HG03066 (cell line): ENCODE data around the gene RAB31.
"Not testable (repeated sequence)": the region's sequence is repeated elsewhere in the genome, so short reads cannot be mapped to it uniquely, and the experiment has no call there.

Experiments
- ATAC-seq: cut with Tn5 transposase; IDR thresholded peaks from one replicate; pipeline ENCODE4 v1.9.1; 2021; ENCODE audit warnings: low read depth; ENCODE audit not compliant: unreplicated experiment

The RAB31 gene

DNA sequence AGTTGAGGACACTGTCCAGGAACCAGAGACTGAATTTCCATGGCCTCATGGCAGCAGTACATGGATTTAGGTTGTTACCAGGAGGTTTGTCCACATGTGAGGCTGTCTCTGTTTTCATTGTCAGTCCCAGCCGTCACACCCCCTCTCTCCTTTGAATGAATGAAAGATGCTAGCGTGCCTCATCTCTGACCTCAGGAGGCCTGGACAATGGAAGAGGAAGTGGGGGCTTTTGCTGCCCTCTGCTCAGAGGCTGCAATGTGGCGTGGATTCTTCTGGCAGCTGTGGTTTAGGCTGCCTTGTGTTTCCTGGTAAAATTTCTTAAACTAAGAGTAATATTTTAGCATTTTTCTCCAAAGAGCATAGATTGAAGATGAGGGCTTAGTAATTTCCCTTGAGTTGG is 47.5 kb downstream of the RAB31 start:
- ATAC-seq = no peak

DNA sequence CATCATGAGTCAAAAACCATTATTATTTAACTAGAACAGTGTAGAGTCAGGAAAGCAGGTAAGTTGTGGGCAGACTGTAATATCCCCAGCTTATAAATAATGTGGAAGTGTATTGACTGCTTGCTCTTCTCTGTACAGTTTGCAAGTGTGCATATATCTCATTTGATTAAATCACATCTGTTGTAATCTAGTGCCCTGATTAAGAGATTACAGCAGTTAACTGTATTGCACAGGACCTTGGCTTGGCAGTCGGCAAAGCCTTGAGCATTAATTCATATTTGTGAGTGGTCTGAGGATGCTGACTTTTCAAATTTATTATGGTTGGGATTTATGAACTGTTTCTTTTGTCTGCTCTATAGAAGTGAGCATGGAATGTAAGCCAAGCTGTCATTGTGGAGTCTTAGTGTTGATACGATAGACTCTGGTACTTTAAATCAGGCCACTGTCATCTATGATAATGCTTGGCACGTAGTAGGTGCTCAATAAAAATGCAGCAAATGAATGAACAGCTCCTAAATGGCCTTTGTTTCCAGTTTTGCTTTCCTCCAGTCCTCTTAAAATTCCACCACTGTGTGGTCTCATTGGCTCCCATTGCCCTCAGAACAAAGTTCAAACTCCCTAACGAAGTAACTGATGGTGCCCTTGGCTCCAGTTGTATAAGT is 48.3 kb downstream of the RAB31 start:
- no peak for ATAC-seq

DNA sequence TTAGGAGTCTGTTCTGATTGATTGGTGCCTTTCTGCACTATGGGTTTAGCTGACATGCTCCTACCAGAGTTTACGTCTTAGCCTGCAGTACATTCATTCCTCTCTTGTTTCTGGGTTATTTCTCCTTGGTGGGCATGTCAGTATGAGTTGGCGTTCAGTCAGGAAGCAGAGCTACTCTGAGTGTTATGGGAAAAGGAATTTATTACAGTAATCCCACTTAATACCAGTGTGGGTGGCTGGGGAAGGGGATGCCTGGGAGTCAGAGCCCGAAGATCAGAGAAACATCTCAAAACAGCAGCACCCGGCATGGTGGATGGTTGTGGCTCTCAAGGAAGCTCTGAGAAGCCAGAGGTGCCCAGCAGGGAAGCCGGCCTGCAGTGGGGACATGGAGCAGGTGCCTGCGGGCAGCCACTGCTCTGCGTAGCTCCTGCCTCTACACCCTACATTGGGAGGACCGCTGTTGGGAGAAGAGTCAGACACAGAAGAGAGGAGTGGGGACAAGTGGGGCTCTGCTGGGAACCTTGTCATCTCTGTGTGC is 48.9 kb downstream of the RAB31 start:
- ATAC-seq = no peak

DNA sequence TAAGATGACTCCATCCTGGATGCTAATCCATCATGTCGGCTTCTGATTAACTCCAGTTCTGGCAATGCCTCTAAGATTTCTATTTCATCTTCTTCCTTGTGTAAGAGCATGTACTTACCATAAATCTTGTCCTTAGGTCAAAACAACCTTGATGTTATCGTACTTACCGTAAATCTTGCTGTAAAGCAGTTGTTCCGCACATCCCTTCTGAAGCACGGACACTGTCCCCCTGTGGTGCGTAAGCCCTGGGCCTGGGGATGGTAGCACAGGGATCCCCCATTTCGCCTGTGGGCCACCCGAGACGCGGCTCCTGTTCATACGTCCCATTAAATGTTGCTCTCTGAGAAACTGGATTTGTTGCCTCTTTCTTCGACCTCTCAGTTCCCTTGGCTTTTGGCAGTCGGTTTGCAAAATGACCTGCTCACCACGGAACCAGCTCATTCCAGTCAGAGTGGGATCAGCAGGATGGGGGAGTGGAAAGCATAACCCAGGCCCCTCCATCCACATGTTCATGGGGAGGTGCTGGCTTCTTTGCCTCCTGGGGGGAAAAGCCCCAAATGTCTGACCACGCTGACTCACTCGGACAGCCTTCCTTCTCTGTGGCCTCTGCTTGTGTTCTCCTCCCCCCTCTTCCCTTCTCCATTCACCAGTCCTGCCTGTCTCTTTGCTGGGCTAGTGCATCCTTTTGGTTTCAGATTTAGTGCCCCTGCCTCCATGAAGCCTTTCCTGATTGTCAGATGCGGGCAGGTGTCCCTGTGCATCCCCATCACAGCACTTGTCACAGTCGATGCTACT is 49.9 kb downstream of the RAB31 start:
- ATAC-seq = no peak

DNA sequence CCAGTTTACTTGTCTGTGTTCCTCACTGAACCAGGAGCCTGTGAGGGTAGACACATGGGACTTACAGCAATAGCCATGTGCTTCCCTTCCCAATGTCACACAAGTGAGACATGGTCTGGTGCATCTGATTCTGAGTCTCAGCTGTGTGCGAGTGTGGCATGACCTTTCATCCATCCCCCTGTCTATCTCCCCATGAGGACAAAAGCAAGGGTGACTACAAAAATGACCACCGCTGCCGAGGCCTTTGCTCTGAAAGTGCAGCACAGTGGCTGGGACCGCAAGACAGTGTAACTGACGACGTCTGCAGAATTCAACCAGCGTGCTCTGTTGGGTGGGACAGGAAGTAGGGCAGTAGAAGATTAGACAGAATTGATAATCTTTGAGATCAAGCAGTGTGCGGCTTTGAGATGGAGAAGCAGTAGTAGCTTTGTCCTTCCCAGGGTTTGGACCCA is 50.5 kb downstream of the RAB31 start:
- no peak for ATAC-seq

DNA sequence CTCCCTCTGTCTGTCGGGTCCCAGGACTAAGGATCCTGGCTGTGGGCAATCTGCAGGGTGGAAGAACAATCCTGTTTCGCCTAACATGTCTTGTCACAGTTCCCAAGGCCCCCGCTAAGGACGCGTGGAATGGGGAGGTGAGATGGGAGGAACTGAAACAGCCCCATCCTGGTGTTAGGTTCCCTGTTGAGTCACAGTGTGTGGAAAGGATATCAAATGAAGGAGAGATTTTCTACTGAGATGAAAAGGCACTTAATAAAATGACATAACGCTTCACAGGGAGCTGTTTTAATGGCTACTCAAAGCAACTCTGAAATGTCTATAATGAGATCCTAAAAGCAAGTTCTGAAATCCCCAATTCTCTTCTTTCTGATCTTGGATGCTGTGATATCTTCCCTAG is 52.5 kb downstream of the RAB31 start:
- no peak for ATAC-seq

DNA sequence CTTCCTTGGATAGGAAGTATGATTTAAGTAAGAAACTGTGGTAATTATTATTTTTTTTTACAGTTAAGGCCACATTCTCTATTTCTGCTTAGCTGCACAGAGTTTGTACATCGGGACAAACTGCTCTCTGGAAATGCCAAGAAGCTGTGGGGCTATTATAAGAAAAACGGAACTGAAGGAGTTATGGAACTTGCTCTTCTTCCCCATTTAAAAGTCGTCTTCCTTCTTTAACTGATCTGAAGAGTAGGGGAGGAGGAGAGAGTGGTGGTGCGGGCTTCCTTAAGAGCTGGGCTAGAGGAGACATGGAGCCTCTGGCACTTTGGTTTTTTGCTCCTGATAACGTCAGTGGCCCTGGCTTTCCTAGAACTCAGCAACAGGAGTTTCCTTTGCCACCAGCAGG is 54.4 kb downstream of the RAB31 start:
- no peak for ATAC-seq

DNA sequence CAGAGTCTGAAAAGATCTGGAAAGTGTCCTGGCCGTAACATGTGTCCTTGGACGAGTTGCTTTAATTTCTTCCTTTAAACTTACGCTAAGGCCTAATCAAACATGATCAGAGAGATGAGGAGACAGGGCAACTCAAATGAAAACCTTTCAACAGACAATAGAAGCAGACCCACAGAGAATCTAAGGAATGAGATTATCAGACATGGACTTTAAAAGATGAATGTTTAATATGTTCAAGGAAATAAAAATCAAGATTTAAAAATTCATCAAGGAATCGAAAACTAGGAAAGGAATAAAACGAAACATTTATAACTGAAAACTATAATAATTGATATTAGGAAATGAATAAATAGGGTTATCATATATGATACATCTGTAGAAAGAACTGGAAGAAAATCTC is 55.1 kb downstream of the RAB31 start:
- no peak for ATAC-seq

DNA sequence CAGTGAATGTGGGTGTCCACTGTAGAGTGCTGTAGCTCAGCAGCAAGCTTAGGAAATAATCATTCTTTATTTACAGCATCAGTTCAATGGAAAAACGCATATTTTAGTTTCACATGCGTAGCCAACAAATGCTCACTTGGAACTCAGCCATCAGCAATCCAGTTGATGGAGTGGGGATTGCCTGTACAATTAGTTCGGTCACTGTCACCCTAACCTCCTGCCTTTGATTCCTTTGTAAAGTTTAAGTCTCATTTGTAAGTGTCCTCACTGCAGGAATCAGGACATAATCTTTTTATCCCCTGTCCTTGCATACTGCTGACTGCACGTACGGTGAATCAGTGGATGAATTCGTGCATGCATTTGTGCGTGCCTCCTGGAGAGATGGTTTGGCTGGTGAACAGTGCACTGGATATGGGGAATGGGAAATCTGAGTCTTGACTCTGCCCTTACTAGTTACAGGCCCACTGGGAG is 55.9 kb downstream of the RAB31 start:
- no peak for ATAC-seq

DNA sequence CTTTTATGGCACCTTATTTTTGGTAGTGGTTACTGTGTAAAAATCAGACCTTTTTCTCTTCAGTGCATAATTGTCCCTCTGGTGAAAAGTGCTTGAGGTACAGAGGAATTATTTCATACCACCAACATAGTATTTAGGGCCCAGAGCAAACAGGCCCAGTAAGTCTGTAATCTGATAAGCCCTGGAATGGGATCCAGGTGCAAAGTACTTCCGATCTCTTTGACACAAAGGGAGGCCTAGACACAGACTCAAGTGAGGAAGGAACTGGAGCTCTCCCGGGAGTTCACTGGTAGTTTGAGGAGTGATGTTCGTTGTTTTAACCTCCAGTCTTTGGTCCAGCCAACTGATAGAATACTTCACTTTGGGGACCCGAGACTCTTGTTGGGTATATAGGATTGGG is 57.4 kb downstream of the RAB31 start:
- no peak for ATAC-seq

DNA sequence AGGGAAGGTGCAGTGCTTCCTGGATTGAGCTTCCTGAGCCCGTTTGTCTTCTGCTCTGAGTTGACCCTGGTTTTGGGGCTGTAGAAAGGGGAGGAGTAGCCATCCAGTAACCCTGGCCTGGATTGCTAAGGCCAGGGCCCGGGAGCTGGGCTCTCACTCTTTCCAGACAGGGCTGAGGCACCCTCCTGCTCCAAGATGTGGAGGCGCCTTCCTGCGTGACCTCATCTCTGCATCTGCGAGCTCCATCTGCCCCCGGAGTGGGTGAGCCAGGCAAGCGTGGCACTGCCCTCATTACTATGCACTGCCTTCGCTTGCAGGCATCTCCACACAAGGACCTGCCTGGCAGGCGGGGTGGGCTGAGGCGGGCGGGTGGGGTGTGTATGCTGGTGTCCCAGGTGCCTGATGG is 58.0 kb downstream of the RAB31 start:
- ATAC-seq = no peak

DNA sequence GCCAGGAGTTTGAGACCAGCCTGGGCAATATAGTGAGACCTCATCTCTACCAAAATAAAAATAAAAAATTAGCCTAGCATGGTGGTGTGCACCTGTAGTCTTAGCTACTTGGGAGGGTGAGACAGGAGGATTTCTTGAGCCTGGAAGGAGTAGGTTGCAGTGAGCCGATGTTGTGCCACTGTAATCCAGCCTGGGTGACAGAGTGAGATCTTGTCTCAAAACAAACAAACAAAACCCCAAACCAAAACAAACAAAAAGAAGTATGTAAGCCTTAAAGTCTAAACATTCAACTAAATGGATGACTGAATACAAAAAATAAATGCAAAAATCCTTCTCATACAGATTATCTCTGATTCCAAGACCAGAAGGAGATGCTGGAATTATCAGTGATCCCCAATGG is 58.6 kb downstream of the RAB31 start:
- ATAC-seq = no peak

DNA sequence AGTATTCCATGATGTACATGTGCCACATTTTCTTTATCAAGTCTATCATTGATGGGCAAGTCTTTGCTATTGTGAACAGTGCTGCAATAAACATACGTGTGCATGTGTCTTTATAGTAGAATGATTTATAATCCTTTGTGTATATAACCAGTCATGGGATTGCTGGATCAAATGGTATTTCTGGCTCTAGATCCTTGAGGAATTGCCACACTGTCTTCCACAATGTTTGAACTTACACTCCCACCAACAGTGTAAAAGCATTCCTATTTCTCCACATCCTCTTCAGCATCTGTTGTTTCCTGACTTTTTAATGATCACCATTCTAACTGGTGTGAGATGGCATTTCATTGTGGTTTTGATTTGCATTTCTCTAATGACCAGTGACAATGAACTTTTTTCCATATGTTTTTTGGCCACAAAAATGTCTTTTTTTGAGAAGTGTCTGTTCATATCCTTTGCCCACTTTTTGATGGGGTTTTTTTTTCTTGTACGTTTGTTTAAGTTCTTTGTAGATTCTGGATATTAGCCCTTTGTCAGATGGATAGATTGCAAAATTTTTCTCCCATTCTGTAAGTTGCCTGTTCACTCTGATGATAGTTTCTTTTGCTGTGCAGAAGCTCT is 60.1 kb downstream of the RAB31 start:
- not testable (repeated sequence) for ATAC-seq

DNA sequence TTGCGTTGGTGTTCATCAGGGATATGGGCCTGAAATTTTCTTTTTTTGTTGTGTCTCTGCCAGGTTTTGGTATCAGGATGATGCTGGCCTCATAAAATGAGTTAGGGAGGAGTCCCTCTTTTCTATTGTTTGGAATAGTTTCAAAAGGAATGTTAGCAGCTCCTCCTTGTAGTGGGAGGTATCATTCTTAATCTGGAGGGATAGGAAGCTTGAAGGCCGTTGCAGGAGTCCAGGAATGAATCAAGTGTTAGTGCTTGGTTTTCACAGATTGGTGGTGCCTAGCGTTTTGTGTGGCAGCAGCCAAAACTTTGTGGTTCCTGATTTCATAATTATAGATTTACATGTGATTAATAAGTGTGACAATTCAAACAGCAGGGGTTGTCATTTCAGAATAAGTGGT is 62.0 kb downstream of the RAB31 start:
- not testable (repeated sequence) for ATAC-seq

DNA sequence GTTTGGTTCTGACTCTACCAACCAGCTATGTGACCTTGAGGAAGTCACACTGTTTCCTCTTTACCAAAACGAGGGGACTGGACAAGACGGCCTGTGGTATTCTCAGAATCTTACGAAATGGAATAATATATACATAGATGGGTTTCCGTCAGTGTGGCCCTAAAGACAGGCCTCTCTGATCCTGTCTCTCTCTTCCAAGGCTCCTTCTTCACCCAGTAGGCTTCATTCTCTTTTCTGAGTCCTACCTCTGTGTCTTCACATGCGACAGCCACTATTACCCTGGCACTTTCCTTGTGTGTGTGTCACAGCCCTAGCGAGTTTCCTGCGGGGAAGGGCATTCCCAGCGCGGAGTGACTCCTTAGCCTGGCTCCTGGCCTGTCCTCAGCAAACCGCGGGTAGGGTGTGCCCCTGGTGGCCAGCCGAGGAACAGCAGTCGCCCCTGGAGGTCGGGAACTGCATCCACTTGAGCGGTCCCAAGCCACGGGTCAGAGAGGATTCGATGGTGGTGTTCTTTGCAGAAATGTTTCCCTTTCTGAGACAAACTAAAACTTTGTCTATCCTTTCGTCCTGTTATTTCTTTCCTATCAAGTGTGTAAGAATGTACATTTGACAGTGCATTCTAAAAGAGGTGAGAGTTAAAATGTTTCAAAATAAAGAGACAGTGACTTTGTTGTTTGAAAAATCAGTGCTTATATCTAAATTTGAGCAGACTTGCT is 63.3 kb downstream of the RAB31 start:
- no peak for ATAC-seq

DNA sequence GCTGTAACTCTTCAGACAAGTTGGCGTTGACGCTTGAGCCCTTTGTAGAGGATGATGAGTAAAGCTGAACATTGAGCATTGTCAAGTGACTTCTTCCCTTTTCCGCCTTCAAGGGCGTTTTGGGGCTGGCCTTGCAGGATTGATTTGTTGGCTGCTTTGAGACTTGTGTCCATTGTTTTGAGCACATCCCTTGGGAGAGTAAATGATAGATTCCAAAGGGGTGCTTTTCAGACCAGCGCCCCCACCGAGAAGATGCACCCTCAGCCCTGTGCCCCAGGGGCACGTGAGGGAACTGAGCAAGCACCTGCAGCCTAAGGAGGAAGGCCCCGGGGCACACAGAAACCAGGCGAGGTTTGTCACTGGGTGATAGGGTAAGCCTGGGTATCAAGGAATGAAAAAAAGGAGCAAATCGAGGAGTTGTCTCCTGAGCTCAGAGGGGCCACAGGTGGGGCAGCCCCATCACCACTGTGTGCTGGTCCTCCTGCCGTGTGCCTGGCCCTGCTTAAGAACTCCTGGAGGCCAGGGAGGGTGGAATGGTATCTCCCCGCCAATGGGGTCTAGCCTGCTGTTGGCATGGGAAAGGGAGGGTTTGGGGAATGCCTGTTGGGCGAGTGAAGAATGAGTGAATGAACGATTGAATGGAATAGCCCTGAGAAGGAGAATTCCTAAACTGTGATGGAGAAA is 64.0 kb downstream of the RAB31 start:
- no peak for ATAC-seq

DNA sequence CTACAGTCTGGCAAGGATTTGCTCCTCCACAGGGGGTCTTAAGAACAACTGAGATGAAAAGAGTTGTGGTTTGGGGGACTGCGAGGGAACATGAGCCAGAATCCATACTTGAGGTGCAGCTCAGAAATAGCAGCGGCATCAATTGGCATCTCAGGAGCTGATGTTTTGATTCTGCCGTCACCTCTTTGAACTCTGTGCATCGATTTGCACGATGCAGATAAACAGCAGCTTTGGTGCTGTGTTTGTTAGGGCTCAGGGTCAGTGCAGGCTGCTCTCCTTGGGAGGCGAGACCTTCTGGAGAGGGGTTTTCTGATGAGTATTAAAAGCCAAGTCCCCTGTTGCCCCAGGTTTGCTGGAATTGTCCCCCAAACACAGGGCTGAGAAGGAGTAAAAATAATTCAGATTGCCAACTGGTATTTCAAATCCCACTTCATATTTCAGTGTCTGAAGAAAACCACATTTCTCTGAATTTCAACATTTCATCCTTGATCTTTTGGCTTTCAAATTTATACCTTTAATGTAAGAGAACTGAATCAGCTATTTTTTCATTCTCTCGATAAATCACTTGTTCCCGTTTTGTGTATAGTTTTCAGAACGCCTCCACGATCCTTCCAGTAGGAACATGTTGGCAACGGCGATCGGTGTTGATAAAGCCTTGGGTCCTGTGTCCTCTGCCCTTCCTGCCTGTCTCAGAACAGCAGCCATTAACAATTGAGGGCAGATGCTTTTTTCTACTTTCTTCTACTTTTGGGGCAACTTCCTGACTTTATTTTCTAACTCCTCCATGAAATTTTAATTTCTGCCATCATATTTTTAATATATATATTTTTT is 65.0 kb downstream of the RAB31 start:
- no peak for ATAC-seq

DNA sequence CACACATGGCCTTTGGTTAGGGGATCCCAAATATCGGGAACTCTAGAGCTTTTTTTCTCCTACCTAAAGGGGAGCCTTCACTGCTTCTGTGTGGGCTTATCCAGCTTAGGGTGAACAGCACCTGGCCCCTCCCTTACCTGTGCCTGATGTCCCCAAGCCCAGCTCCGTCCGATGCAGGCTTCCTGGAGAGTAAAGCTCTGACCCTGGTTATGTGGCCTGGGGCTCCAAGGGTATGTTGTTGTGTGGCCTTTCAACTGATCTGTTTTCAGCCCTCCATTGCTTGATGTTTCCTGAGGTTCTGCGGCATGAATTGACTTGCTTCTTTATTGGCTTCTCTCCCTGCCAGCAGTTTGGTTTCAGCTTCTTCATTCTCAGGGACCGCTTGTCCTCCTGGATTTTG is 66.0 kb downstream of the RAB31 start:
- ATAC-seq = no peak

DNA sequence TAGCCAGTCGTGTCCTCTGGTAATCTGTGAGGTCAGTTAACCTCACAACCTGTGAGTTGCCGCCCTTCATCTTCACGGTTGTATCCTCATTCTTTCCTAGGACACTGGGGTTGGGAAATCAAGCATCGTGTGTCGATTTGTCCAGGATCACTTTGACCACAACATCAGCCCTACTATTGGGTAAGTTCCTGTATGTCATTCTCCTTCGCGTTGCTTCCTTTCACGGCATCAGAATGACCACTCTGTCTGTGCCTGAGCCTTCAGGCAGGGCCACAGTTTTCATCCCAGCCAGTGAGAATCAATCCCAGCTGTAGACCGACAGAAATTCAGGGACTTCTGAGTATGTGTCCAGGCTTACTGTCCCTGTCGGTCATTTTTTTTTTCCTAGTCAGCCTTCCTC is 67.1 kb downstream of the RAB31 start:
- ATAC-seq = no peak
